ENCODE data around the gene FBXL7. TPM values are rescaled to one million over a fixed set of nuclear protein-coding genes. Genes with fewer than 3 reads are reported as not detected.

The FBXL7 gene
- total RNA-seq, 1 donor from 2014 or later, result 13.3 TPM

DNA sequence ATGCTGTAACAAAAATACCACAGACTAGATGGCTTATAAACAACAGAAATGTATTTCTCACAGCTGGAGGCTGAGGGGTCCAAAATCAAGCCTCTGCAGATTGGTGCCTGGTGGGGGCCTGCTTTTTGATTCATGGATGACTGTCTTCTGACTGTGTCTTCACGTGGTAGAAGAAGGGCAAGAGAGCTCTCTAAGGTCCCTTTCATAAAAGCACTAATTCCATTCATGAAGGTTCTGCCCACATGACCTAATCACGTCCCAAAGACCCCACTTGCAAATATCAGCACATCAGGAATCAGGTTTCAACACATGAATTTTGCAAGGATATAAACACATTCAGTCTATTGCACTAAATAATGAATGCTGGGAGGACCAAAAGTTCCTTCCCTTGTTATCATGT, 401.2 kb downstream of the FBXL7 start:
- no peak overlapping the region for H3K27ac ChIP-seq

DNA sequence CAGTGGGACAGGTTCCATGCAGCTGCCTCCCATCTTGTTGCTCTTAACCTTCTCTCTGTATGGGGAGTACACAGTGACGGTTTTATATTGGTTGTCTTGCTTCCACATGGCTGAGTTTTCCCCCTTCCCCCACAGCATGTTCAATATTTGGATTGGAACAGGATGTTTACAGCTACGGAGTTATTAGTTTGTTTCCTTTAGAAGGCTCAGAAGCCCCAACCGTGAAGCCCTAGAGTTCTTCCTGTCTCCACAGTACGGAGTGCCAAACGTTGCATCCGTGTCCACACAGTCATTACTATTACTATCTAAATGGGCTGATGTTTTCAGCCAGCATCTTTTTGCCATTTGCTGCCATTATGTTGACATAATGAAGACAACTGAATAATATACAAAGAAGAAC, 402.1 kb downstream of the FBXL7 start:
- Histone ChIP-seq H3K4me3 (no peak overlapping the region), H3K27ac (no peak overlapping the region), H3K27me3 (no peaks in the 10 kb centered on the region), H3K9me3 (no peaks in the 10 kb centered on the region), H3K4me1 (peaks cover 18% of the 10 kb centered on the region), H3K36me3 (no peaks in the 10 kb centered on the region)
- DNase-seq (no peak), ATAC-seq (peak; percentile 56)
- intact Hi-C loops (cut with DNase I), result no loop called here
- TF ChIP-seq, protein P1, sequence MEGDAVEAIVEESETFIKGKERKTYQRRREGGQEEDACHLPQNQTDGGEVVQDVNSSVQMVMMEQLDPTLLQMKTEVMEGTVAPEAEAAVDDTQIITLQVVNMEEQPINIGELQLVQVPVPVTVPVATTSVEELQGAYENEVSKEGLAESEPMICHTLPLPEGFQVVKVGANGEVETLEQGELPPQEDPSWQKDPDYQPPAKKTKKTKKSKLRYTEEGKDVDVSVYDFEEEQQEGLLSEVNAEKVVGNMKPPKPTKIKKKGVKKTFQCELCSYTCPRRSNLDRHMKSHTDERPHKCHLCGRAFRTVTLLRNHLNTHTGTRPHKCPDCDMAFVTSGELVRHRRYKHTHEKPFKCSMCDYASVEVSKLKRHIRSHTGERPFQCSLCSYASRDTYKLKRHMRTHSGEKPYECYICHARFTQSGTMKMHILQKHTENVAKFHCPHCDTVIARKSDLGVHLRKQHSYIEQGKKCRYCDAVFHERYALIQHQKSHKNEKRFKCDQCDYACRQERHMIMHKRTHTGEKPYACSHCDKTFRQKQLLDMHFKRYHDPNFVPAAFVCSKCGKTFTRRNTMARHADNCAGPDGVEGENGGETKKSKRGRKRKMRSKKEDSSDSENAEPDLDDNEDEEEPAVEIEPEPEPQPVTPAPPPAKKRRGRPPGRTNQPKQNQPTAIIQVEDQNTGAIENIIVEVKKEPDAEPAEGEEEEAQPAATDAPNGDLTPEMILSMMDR (IDR thresholded peaks at IDR 0.05), result no peak

More for the DNA sequence above, 401.2 kb downstream of the FBXL7 start:
- ATAC-seq (no peak), DNase-seq (no peak)
- no peaks in the 10 kb centered on the region for H3K36me3 ChIP-seq
- H3K4me3 ChIP-seq, result no peak overlapping the region
- H3K4me1 ChIP-seq, result peaks cover 18% of the 10 kb centered on the region
- TF ChIP-seq, protein P1 (IDR thresholded peaks at IDR 0.05), result no peak
- intact Hi-C loops (cut with DNase I), result no loop called here
- no peaks in the 10 kb centered on the region for H3K9me3 ChIP-seq
- no peaks in the 10 kb centered on the region for H3K27me3 ChIP-seq

DNA sequence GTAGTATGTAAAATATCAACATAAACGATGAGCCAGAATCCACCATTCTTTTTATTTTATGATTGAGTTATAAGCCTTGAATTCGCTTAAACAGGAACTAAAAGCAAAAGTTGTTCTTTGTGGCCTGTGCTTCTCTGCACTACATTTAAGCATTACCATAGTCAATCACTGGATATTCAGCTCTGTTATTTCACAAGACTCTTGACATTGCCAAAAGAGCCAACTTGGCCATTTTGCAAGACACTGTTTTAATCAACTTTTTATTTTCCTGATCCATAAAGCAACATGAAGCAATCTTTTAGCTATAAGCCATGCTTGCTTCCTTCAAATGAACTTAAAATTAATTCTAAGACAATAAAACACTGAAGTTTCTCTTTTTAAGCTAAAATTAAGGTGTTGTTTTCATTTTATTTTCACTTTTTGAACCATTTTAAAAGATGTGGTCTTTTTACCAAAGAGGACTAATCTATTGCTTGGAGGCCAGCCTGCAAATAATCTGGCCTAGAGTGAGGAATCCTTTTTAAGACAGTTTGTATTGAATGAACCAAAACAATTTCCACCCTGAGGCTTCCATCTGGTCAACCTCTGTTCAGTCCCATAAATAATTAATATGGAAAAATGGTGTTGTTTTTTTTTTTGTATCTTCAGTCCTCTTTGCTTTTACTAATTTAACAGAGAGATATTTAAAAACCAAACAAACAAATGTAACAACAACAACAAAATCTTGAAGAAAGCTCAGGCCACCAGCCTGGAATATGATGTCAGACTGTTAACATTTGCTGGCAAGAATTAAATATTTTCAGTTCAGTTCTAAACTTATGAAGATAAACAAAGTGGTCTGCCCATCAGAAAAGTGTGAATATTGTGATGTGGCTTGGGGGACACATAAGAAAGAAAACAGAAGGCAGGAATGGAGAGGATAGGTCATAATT, 405.2 kb downstream of the FBXL7 start:
- intact Hi-C loops (cut with DNase I), result no loop called here
- no peaks in the 10 kb centered on the region for H3K27me3 ChIP-seq
- peak overlapping the region; percentile 4 for H3K27ac ChIP-seq
- no peaks in the 10 kb centered on the region for H3K36me3 ChIP-seq
- ATAC-seq (no peak), DNase-seq (no peak)
- TF ChIP-seq, protein P1 (IDR thresholded peaks at IDR 0.05), result no peak
- no peak overlapping the region for H3K4me3 ChIP-seq
- H3K4me1 ChIP-seq, result peaks cover 18% of the 10 kb centered on the region
- no peaks in the 10 kb centered on the region for H3K9me3 ChIP-seq

DNA sequence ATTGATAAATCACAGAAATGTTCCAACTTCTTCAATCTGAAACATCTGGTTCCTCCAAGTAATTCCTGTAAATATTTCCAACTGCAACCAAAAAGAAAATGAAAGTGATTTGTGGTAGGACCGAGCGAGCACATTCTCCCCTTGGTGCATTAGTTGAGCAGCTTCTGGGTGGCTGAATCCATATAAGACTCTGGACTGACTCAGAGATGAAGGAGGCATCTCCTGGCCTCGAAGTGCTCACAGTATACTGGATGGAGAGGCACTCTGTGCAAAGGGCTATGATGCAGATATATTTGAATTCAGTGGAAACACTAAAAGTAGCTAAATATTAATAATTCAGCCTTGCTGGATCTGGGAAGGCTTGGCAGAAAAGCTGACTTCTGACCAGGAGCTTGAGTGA, 414.7 kb downstream of the FBXL7 start:
- DNase-seq, result no peak
- Histone ChIP-seq H3K4me3 (peak overlapping the region; percentile 35), H3K27ac (peak overlapping the region; percentile 11), H3K36me3 (no peaks in the 10 kb centered on the region), H3K9me3 (no peaks in the 10 kb centered on the region), H3K4me1 (no peaks in the 10 kb centered on the region), H3K27me3 (no peaks in the 10 kb centered on the region)
- intact Hi-C loops (cut with DNase I), result no loop called here
- ATAC-seq, result no peak
- TF ChIP-seq, protein P1 (IDR thresholded peaks at IDR 0.05), result no peak

DNA sequence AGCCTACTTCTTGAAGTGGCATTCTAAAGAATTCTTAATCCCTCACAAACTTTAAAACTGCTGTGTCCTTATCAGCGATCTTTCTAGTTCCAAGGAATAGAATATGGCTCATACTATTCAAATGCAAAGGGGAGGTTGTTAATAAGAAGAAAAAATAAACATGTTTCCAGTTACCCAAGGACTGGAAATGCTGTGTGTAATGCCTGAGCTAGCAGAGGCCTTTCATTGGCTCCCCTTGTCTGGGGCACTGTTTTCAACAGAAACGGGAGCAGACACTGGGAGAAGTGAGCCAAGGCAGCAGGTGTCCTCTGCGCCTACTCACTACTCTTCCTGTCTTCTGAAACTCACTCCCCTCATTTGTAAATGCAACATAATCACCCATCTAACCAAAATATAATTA, 426.6 kb downstream of the FBXL7 start:
- DNase-seq, result no peak
- no peaks in the 10 kb centered on the region for H3K36me3 ChIP-seq
- no peak for ATAC-seq
- intact Hi-C loops (cut with DNase I), result no loop called here
- TF ChIP-seq, protein P1 (IDR thresholded peaks at IDR 0.05), result no peak
- H3K27ac ChIP-seq, result no peak overlapping the region
- no peaks in the 10 kb centered on the region for H3K27me3 ChIP-seq
- no peak overlapping the region for H3K4me3 ChIP-seq
- H3K4me1 ChIP-seq, result no peaks in the 10 kb centered on the region
- H3K9me3 ChIP-seq, result no peaks in the 10 kb centered on the region
